HG03439 (cell line): ENCODE results near the gene SAMD4B.
"Not testable (repeated sequence)": the region's sequence is repeated elsewhere in the genome, so short reads cannot be mapped to it uniquely, and the experiment has no call there.

ENCODE experiments used
- ATAC-seq: cut with Tn5 transposase; IDR thresholded peaks from one replicate; pipeline ENCODE4 v1.9.1; 2021; ENCODE audit warnings: mild to moderate bottlenecking, moderate library complexity; ENCODE audit not compliant: unreplicated experiment

The SAMD4B gene

GRCh38 chr19:39333507-39333906, 8.7 kb upstream of the SAMD4B start:
- no peak for ATAC-seq

GRCh38 chr19:39334444-39334976, 7.7 kb upstream of the SAMD4B start:
- no peak for ATAC-seq

- no peak for ATAC-seq
Observed at GRCh38 chr19:39335168-39335548, 7.1 kb upstream of the SAMD4B start.

- ATAC-seq, result no peak
Observed at GRCh38 chr19:39336483-39336882, 5.7 kb upstream of the SAMD4B start.

- no peak for ATAC-seq
Observed at GRCh38 chr19:39339674-39340073, 2.5 kb upstream of the SAMD4B start.

GRCh38 chr19:39340156-39340555, 2.1 kb upstream of the SAMD4B start:
- not testable (repeated sequence) for ATAC-seq

GRCh38 chr19:39341129-39341718, 997 bp upstream of the SAMD4B start:
- ATAC-seq, result no peak

- ATAC-seq, result no peak
Observed at GRCh38 chr19:39342647-39343305, 555 bp downstream of the SAMD4B start.

- no peak for ATAC-seq
Observed at GRCh38 chr19:39345956-39346355, 3.7 kb downstream of the SAMD4B start.

GRCh38 chr19:39347332-39348164, 5.3 kb downstream of the SAMD4B start:
- no peak for ATAC-seq

GRCh38 chr19:39349326-39349725, 7.1 kb downstream of the SAMD4B start:
- ATAC-seq, result no peak

GRCh38 chr19:39350156-39350555, 7.9 kb downstream of the SAMD4B start:
- ATAC-seq, result no peak

GRCh38 chr19:39351537-39352064, 9.4 kb downstream of the SAMD4B start:
- no peak for ATAC-seq

GRCh38 chr19:39352381-39353255, 10.4 kb downstream of the SAMD4B start:
- ATAC-seq, result no peak

- no peak for ATAC-seq
Observed at GRCh38 chr19:39355253-39355652, 13.0 kb downstream of the SAMD4B start.

GRCh38 chr19:39356073-39356472, 13.9 kb downstream of the SAMD4B start:
- no peak for ATAC-seq

GRCh38 chr19:39356647-39357046, 14.4 kb downstream of the SAMD4B start:
- no peak for ATAC-seq

- ATAC-seq, result no peak
Observed at GRCh38 chr19:39359026-39359425, 16.8 kb downstream of the SAMD4B start.

- ATAC-seq, result no peak
Observed at GRCh38 chr19:39360599-39360998, 18.4 kb downstream of the SAMD4B start.
